Liver (tissue), 2 donors: Measurements from ENCODE around the gene DCAF4.

Experiments
- YY1 ChIP-seq: IDR thresholded peaks from 2 replicates; pipeline ENCODE4 v1.6.1; 2016; ENCODE audit warnings: antibody characterized with exemption, mild to moderate bottlenecking
- TF ChIP-seq, protein P1 (sequence below): fragments of 150-350 bp; IDR thresholded peaks from 2 replicates; pipeline ENCODE4 v1.5.1; 2017; ENCODE audit warnings: improper control_type of control experiment, low read depth, low read length; ENCODE audit not compliant: missing input control
- donor health status: healthy.

DNA sequence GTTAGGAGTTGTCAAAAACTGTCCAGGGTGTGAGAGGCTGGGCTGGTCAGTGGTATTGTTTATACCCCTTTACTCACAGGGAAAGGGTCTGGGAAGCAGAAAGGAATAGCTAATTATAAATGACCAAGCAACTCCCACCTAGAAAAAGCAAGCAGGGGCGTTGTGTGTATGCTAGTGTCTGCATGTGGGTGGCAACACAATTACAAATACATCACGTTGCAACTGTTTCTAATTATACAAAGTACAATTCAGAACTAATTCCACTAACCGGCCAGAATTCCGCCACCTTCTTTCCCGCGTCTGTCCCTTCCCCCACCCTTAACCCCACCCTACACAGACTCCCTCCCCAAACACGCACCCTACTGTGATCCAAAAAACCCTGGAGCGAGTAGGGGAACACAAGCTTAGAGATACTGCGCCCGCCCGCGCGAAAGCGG, 34.6 kb upstream of the DCAF4 start:
- TF ChIP-seq, protein P1, sequence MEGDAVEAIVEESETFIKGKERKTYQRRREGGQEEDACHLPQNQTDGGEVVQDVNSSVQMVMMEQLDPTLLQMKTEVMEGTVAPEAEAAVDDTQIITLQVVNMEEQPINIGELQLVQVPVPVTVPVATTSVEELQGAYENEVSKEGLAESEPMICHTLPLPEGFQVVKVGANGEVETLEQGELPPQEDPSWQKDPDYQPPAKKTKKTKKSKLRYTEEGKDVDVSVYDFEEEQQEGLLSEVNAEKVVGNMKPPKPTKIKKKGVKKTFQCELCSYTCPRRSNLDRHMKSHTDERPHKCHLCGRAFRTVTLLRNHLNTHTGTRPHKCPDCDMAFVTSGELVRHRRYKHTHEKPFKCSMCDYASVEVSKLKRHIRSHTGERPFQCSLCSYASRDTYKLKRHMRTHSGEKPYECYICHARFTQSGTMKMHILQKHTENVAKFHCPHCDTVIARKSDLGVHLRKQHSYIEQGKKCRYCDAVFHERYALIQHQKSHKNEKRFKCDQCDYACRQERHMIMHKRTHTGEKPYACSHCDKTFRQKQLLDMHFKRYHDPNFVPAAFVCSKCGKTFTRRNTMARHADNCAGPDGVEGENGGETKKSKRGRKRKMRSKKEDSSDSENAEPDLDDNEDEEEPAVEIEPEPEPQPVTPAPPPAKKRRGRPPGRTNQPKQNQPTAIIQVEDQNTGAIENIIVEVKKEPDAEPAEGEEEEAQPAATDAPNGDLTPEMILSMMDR = no peak
- TF ChIP-seq YY1 = no peak
